Measurements from ENCODE around the gene BRF1. TPM values are rescaled to one million over a fixed set of nuclear protein-coding genes. Genes with fewer than 3 reads are reported as not detected.
A peak's percentile ranks its signal among the peaks of the same experiment; 100 is the strongest.

Gene BRF1
- total RNA-seq, 8 experiments from 2014 or later: 14.4 to 36.3 (median 30.8) TPM

DNA sequence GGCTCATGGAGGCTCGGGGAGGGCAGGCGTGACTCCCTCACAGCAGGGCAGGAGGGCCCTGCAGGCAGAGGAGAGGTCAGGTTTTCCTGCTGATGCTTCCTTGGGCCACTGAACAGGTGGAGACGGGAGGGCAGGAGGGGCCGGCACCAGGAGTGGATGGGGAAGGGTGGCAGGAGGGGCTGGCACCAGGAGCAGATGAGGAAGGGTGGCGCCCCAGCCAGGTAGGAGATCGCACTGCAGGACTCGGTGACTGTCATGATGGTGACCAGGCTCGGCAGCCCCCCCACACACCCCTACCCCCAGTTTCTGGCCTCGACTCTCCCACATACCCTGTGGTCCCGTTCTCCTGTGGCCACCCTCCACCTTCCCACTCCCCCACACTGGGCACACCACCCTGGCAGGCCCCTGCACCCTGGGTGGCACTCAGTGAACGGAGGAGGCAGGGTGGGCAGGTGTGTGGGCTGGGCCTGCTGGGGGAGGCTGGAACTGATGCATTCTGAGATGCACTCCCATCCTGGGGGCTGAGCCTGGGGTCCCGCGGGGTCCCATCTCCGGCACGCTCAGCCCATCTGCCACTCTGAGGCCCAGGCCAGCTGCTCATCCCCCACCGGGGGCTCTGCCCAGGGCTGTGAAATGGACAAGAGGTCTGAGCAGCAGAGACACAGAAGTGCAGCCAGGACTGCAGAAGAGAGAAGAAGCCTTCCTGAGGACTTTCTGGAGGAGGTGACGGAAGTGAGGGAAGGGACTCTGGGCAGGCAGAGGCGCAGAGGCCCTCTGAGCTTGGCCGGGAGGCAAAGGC lies 122.5 kb downstream of the BRF1 start:
- no peak overlapping the region for H3K4me3 ChIP-seq
- in situ Hi-C loops (cut with MboI; ENCODE audit: low pct_unique_long_range_greater_than_20kb in 2 of 9, low sequenced_read_pairs in 9 of 9, unreplicated experiment in 9 of 9): loop anchor here in 1 of 9 experiments (25.0 kb wide), 1 partner anchor 91 kb away; no protein-coding TSS in a partner anchor
- ATAC-seq (replicated peaks in 6 of 8): no peak
- 80 to 100% methylated on average over 1 of the region's 19 CpGs; no CpG with 5 or more reads in 8 of the 10 experiments for WGBS, 10 experiments
- peak overlapping the region in 1 of 2 donors; percentile 7 for H3K27ac ChIP-seq
- peaks cover 9 to 27% of the 10 kb centered on the region in 2 donors for H3K4me1 ChIP-seq (replicated peaks in 1 of 2)

DNA sequence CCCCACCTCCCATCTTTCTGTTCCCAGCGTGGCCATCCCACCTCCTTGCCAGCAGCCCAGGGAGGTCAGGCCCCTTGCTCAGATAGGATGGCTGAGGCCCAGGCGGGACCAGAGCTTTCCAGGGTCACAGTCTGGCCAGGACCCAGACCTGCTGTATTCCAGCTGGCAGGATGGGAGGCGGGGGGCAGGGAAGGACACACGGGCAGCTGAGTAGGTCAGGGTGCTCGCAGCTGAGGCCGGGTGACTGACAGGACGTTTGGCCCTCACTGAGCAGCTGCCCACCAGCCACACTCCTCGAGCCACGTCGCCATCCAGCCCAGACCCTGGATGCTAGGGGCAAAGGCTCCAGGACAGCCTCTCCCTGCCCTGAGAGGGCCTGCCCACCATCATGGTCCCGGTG lies 123.7 kb downstream of the BRF1 start:
- no peak overlapping the region for H3K27ac ChIP-seq
- no peak overlapping the region for H3K4me3 ChIP-seq
- in situ Hi-C loops (cut with MboI; ENCODE audit: low pct_unique_long_range_greater_than_20kb in 2 of 9, low sequenced_read_pairs in 9 of 9, unreplicated experiment in 9 of 9): loop anchor here in 1 of 9 experiments (25.0 kb wide), 1 partner anchor 90 kb away; no protein-coding TSS in a partner anchor
- WGBS, 10 experiments: 50 to 87% methylated on average over 1 to 3 of the region's 11 CpGs; no CpG with 5 or more reads in 8 of the 10 experiments
- peaks cover 9 to 27% of the 10 kb centered on the region in 2 donors for H3K4me1 ChIP-seq (replicated peaks in 1 of 2)
- no peak for ATAC-seq (replicated peaks in 6 of 8)

DNA sequence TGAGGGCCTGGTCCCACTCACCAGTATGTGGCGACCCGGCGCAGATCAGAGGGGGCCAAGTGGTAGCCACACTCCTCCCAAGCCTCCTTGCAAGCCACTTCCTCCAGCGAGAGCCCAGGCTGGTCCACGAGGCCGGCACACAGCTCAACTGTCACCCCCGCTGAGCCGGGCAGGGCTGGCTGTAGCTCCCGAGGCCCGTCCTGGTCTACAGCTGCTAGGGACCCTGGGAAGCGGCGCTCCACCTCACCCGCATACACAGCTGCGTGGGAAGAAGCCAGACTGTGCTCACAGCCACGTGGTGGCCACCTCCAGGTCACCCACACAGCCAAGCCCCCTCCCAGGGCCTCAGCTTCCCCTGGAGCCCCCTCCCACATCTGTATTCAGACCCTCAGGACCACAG lies 124.3 kb downstream of the BRF1 start:
- in situ Hi-C loops (cut with MboI; ENCODE audit: low pct_unique_long_range_greater_than_20kb in 2 of 9, low sequenced_read_pairs in 9 of 9, unreplicated experiment in 9 of 9): loop anchor here in 1 of 9 experiments (25.0 kb wide), 1 partner anchor 89 kb away; no protein-coding TSS in a partner anchor
- peak in 1 of 8 experiments; percentile 22 for ATAC-seq (replicated peaks in 6 of 8)
- no peak overlapping the region for H3K4me3 ChIP-seq
- WGBS, 10 experiments: 90% methylated on average over 2 of the region's 15 CpGs; no CpG with 5 or more reads in 9 of the 10 experiments
- no peak overlapping the region for H3K27ac ChIP-seq
- peaks cover 9 to 24% of the 10 kb centered on the region in 2 donors for H3K4me1 ChIP-seq (replicated peaks in 1 of 2)

DNA sequence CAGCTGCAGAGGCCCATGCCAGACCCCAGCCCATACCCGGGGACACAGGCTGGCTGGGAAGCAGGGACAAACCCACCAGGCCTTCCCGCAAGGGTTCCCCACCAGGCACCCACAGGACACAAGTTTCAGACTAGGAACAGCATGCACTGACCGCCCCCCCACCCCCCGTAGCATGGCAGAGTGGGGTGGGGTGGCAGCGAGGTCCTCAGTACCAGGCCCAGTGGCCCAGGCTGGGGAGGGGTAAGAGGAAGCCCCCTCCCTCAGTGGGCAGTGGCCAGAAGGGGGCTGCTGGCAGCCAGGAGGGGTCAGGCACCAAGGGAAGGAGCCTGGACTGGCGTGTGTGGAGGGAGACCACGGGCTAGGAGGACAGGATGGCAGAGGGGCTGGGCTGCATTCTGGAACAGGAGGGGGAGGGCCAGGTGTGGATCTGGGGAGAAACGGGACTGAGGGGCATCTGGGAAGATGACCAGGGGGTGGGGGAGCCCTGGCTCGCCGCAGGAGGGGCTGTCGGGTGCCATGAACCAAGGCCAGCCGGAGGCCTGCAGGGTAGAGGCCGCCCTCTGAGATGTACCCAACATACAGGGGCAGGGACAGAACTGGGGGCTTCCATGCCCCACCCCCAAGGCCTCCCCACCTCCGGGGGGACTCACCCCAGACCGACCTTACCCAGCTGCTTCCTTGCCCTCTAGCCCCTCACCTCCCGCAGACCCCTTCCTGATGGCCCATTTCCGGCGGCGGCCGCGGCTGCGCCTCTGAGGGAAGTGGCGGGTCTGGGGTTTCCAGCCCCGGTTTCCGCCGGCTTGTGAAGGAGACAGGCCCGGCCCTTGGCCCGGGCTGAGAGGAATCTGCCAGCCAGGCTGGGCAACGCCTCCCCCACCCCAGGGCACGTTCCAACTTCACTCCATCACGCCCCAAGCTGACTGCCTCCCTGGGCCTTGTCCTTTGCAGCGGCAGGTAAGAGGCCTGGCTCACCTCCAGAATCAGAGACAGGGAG lies 126.6 kb downstream of the BRF1 start:
- no peak overlapping the region for H3K27ac ChIP-seq
- peaks cover 3 to 30% of the 10 kb centered on the region in 2 donors for H3K4me1 ChIP-seq (replicated peaks in 1 of 2)
- no peak overlapping the region for H3K4me3 ChIP-seq
- in situ Hi-C loops (cut with MboI; ENCODE audit: low pct_unique_long_range_greater_than_20kb in 2 of 9, low sequenced_read_pairs in 9 of 9, unreplicated experiment in 9 of 9): no loop called here
- no peak for ATAC-seq (replicated peaks in 6 of 8)
- WGBS, 10 experiments: 76 to 84% methylated on average over 6 to 9 of the region's 32 CpGs; no CpG with 5 or more reads in 8 of the 10 experiments

DNA sequence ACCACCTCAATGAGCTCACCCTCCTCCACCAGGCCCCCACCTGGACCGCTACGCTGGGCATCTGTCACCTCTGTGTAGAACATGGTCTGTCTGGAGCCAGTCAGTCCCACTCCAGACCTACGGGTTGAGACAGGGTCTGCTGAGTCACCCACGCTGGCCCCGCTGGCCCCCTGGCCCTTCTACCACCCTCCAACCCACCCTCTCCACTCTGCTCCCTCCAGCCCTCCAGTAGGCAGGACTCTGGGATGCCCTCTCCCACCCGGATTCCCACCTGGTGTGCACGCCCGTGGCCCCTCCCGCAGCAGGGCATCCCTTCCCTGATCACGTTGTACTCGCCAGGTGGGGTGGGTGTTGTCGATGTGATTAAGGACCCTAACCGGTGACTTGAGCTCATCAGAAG lies 127.7 kb downstream of the BRF1 start:
- WGBS, 10 experiments: 100% methylated on average over 2 of the region's 13 CpGs; no CpG with 5 or more reads in 9 of the 10 experiments
- no peak overlapping the region for H3K27ac ChIP-seq
- no peak for ATAC-seq (replicated peaks in 6 of 8)
- H3K4me3 ChIP-seq: no peak overlapping the region
- in situ Hi-C loops (cut with MboI; ENCODE audit: low pct_unique_long_range_greater_than_20kb in 2 of 9, low sequenced_read_pairs in 9 of 9, unreplicated experiment in 9 of 9): no loop called here
- peaks cover 3 to 21% of the 10 kb centered on the region in 2 donors for H3K4me1 ChIP-seq (replicated peaks in 1 of 2)

DNA sequence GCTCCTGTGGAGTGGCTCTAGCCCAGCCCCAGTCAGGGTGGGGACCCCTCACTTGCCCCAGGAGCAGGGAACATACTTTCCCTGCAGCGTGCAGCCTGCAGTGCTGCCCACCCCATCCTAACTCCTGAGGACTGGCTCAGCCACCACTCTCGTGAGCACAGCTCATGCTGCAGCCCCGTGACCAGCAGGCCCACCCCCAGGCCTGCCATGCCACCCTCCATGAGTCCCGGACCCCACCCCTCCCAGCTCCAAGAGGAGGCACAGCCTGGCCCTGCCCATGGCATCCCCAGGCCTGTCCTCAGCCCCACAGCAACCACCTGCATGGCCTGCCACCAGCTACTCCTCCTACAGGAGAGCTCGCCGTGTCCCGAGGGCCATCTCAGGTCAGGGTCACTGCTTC lies 128.3 kb downstream of the BRF1 start:
- in situ Hi-C loops (cut with MboI; ENCODE audit: low pct_unique_long_range_greater_than_20kb in 2 of 9, low sequenced_read_pairs in 9 of 9, unreplicated experiment in 9 of 9): no loop called here

DNA sequence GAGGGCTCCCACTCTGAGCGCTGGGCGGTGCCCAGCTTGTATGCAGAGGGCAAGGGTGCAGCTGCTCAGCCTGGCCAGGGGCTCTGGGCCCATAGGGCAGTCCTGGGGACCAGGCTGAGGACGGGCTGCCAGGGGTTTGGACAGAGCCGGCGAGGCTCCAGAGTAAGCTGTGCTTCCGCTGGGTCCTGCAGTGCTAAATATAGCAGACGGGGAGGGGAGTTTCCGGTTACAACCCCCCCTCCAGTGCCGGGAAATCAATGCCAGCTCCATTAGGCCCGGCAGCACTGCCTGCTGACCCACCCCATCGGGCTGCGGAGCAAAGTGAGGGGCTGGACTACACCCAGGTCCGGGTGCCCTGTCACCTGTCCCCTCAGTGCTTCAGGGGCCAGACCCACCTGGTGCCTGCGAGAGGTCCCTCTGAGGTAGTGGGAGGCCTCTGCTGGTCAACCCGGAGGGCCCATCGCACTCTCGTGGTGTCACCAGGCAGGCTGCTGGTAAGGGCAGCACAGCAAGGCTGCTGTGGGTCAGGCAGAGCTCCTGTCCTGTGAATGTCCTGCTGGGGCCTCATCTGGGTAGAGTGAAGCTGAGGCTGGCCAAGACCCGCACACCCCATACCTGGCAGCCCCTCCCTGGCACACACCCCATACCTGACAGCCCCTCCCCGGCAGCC lies 129.7 kb downstream of the BRF1 start:
- in situ Hi-C loops (cut with MboI; ENCODE audit: low pct_unique_long_range_greater_than_20kb in 2 of 9, low sequenced_read_pairs in 9 of 9, unreplicated experiment in 9 of 9): no loop called here
- WGBS, 10 experiments: 10 to 52% (median 43%) methylated on average over 1 to 10 of the region's 19 CpGs; no CpG with 5 or more reads in 6 of the 10 experiments
- no peak overlapping the region for H3K27ac ChIP-seq
- peak in 1 of 8 experiments; percentile 5 for ATAC-seq (replicated peaks in 6 of 8)
- H3K4me3 ChIP-seq: no peak overlapping the region
- peaks cover 9 to 28% of the 10 kb centered on the region in 2 donors for H3K4me1 ChIP-seq (replicated peaks in 1 of 2)

More for the DNA sequence above, 128.3 kb downstream of the BRF1 start:
- no peak for ATAC-seq (replicated peaks in 6 of 8)
- H3K4me3 ChIP-seq: no peak overlapping the region
- no peak overlapping the region for H3K27ac ChIP-seq
- peaks cover 3 to 21% of the 10 kb centered on the region in 2 donors for H3K4me1 ChIP-seq (replicated peaks in 1 of 2)
- WGBS, 10 experiments: no CpG with 5 or more reads among the region's 7 CpGs

DNA sequence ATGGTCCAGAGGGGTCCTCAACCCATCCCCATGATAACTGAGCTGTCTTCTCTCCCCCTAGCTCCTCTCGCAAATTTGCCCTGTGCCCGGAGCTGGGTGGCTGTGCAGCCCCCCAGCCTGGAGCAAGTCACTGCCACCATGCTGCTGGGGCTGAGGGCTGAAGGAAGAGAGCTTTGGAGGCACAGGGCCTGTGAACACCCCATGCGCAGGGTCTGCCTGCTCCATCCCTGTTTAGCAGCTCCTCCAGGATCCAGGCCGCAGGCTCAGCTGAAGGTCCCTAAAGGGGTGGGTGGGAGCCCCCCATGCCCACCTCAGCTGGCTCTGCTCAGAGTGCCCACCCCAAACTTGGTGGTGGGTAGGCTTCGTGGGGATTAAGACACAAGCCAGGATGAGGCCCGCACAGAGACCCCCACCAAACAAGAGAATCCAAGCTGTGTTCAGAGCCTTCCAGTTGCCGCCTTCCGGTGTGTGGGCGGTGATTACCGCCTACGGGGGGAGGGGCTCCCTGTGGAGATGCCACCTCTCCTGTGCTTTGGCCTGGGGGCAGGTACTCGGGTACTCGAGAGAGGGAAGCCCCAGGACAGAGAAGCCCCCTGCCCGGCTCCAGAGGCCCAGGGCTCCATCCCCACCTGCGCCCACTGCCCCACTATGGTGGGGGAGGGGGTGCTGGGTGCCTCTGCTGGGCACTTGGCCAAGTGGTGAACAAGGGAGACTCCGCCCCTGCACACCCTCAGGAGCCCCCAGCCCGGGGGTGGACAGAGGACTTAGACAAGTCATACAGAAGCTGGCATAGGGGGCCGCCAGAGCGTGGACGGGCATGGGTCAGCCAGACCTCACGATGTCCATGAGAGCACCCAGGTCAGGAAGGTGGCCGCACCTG lies 130.8 kb downstream of the BRF1 start:
- in situ Hi-C loops (cut with MboI; ENCODE audit: low pct_unique_long_range_greater_than_20kb in 2 of 9, low sequenced_read_pairs in 9 of 9, unreplicated experiment in 9 of 9): no loop called here
- WGBS, 10 experiments: 41 to 93% (median 80%) methylated on average over 1 to 4 of the region's 22 CpGs; no CpG with 5 or more reads in 4 of the 10 experiments
- Histone ChIP-seq H3K27ac (no peak overlapping the region), H3K4me3 (no peak overlapping the region), H3K4me1 (replicated peaks in 1 of 2) (peaks cover 9 to 36% of the 10 kb centered on the region in 2 donors)
- no peak for ATAC-seq (replicated peaks in 6 of 8)

DNA sequence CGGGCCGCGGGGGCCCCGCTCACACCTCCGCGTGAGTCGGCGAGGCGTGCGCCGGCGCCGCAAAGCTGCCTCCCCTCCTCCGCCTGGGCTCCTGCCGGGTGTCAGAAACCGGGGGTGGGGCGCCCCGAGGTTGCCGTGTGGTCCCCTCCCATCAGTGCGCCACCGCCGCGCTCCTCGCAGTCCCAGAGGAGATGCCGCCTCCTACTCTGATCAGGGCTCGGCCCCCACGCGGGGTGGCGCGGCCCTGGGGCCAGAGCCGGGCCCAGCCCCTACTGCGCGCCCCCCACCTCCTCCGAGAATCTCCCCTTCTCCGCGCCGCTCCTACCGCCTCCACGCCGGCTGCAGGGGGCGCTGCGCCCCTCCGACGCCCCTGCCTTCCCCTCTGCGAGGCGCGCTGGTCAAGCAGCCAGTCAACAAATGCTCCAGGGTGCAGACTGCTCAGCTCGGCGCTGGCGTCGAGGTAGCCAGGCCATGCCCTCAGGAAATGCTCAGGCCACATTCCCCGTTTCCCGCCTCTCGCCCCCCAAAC lies 131.8 kb downstream of the BRF1 start:
- in situ Hi-C loops (cut with MboI; ENCODE audit: low pct_unique_long_range_greater_than_20kb in 2 of 9, low sequenced_read_pairs in 9 of 9, unreplicated experiment in 9 of 9): no loop called here
- H3K4me3 ChIP-seq: peak overlapping the region; percentile 40 to 64 (median 43)
- peaks cover 9 to 36% of the 10 kb centered on the region in 2 donors for H3K4me1 ChIP-seq (replicated peaks in 1 of 2)
- WGBS, 10 experiments: 14% methylated on average over 4 of the region's 54 CpGs; no CpG with 5 or more reads in 9 of the 10 experiments
- peak; percentile 25 to 81 (median 70) for ATAC-seq (replicated peaks in 6 of 8)
- peak overlapping the region in 1 of 2 donors; percentile 80 for H3K27ac ChIP-seq

DNA sequence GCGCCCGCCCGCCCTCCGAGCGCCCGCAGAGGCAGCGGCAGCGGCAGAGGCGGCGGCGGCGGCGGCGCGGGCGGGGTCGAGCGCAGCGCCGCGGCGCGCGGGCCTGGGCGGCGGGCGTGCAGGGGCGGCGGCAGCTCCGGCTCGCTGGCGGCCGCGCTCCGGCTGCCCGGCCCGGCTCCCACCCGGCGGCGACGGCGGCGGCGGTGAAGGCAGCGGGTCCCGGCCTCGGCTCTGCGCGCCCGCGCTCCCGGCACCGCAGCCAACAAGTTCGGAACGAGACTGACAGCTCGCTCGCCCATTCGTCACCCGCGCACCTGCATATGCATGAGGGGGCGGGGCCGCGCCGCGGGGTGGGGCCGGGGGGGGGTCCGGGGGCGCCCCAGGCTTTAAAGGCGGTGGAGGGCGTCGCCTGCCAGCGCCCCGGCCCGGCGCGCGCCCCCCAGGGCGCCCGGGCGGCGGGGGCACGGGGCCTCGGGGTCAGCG lies 132.3 kb downstream of the BRF1 start, which contains the start of gene JAG2:
Gene JAG2, minus strand, starts transcription at position 281 of the 483 bp plus-strand sequence. CDS start 356 bp downstream, outside the sequence.
- in situ Hi-C loops (cut with MboI; ENCODE audit: low pct_unique_long_range_greater_than_20kb in 2 of 9, low sequenced_read_pairs in 9 of 9, unreplicated experiment in 9 of 9): no loop called here
- no CpG with 5 or more reads among the region's 84 CpGs for WGBS, 10 experiments
- peak within 1 kb of the TSS; percentile 40 to 80 for H3K27ac ChIP-seq
- H3K4me3 ChIP-seq: peak within 1 kb of the TSS; percentile 40 to 64 (median 43)
- peaks cover 9 to 36% of the 10 kb centered on the region in 2 donors for H3K4me1 ChIP-seq (replicated peaks in 1 of 2)
- ATAC-seq (replicated peaks in 6 of 8): peak; percentile 52 to 66 (median 57)

DNA sequence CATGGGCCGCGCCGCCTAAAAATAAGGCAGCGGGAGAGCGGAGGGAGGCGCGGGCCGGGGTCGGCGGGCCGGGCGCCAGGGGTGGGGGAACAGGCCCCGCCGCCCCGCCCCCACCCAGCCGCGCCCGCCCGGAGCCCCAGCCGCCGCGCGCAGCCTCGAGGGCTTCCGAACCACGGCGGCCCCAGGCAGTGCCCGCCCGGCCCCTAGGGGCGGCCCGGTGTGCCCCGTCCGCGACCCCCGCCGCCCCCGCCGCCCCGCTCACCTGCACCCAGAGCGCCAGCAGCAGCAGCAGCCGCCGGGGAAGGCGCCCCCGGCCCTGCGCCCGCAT lies 132.7 kb downstream of the BRF1 start:
- Histone ChIP-seq H3K4me3 (peak overlapping the region; percentile 40 to 64 (median 43)), H3K4me1 (replicated peaks in 1 of 2) (peaks cover 9 to 40% of the 10 kb centered on the region in 2 donors), H3K27ac (peak overlapping the region; percentile 40 to 80)
- in situ Hi-C loops (cut with MboI; ENCODE audit: low pct_unique_long_range_greater_than_20kb in 2 of 9, low sequenced_read_pairs in 9 of 9, unreplicated experiment in 9 of 9): no loop called here
- ATAC-seq (replicated peaks in 6 of 8): peak in 7 of 8 experiments; percentile 0 to 9 (median 5)
- no CpG with 5 or more reads among the region's 46 CpGs for WGBS, 10 experiments
